ENCODE data around the gene CYTH1. TPM values are rescaled to one million over a fixed set of nuclear protein-coding genes. Genes with fewer than 3 reads are reported as not detected.

CYTH1 gene
- total RNA-seq, 1 experiment from 2014 or later, result 40.3 TPM

DNA sequence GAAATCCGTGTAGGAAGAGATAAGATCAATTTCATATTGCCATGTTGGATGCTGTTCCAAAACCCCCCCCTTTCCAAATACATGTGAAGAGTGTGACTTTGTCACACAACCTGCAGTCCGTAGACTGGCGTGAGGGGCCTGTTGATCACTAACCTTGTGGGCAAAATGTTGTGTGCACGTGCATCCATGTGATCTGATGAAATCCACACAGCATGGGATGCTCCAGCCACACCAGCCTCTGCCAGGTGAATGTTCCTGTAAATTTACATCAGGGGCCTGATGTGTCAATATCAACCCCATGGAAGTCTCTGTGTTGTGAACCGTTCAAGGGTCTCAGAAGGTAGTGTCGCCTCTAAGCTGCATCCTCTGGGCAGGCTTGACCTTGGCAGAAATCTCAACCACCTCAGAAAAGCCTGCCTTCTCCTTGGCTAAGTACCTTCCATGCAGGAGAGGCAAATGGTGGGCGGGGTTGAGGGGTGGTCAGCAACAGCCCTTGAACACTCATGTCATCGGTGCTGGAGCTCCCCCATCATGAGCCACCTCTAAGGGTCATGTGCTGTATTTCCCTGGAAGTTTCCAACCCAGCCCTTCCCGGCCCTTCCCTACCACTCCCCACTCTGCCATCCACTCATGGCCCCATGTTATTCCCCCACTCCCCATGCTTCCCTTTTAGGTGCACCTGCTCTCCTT, 126.7 kb downstream of the CYTH1 start:
- no peak for TF ChIP-seq EZH2 (IDR thresholded peaks at IDR 0.05; ENCODE audit: low read depth)
- TF ChIP-seq, protein P1, sequence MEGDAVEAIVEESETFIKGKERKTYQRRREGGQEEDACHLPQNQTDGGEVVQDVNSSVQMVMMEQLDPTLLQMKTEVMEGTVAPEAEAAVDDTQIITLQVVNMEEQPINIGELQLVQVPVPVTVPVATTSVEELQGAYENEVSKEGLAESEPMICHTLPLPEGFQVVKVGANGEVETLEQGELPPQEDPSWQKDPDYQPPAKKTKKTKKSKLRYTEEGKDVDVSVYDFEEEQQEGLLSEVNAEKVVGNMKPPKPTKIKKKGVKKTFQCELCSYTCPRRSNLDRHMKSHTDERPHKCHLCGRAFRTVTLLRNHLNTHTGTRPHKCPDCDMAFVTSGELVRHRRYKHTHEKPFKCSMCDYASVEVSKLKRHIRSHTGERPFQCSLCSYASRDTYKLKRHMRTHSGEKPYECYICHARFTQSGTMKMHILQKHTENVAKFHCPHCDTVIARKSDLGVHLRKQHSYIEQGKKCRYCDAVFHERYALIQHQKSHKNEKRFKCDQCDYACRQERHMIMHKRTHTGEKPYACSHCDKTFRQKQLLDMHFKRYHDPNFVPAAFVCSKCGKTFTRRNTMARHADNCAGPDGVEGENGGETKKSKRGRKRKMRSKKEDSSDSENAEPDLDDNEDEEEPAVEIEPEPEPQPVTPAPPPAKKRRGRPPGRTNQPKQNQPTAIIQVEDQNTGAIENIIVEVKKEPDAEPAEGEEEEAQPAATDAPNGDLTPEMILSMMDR (conservative IDR thresholded peaks at IDR 0.05), result no peak
- BruUV-seq (replicated peaks), result no TSS peak
- Histone ChIP-seq H3K36me3 (ENCODE audit: low read depth) (no peaks in the 10 kb centered on the region), H3K27ac (no peak overlapping the region), H3K4me2 (no peak overlapping the region), H4K20me1 (ENCODE audit: insufficient read depth) (no peaks in the 10 kb centered on the region), H3K4me1 (replicated peaks; ENCODE audit: insufficient read depth) (no peaks in the 10 kb centered on the region), H3K4me3 (no peak overlapping the region), H3K79me2 (ENCODE audit: low read depth) (no peaks in the 10 kb centered on the region), H2AFZ (no peak overlapping the region), H3K27me3 (ENCODE audit: insufficient read depth, low read depth) (no peaks in the 10 kb centered on the region), H3F3A (ENCODE audit: insufficient read depth, low read depth) (no peaks in the 10 kb centered on the region), H3K9me3 (ENCODE audit: insufficient read depth, low read depth) (no peaks in the 10 kb centered on the region), H3K9me2 (ENCODE audit: insufficient read depth) (no peaks in the 10 kb centered on the region)
- ChIA-PET POLR2A (ENCODE audit: unreplicated experiment) (no interaction called here), CTCF (no interaction called here)
- intact Hi-C loops (cut with micrococcal nuclease; ENCODE audit: unreplicated experiment), result no loop called here
- DNase-seq, result no peak

DNA sequence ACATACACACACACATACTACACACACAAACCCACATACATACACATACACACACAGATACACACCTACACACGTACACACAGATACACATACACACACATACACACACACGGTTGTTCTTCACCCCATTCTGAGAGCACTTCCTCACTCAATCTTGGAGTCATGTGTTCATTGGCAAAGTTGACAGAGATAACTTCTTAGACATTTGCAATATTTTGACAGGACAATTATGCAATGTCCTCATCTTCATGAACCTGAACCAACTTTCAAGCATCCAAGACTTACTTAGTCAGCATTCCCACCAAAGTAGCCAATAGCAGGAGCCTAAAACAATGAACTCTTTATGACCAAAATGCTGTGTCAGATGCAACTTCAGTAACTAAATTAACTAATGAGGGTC, 127.7 kb downstream of the CYTH1 start:
- CTCF ChIA-PET, result no interaction called here
- no peak overlapping the region for H3K4me3 ChIP-seq

DNA sequence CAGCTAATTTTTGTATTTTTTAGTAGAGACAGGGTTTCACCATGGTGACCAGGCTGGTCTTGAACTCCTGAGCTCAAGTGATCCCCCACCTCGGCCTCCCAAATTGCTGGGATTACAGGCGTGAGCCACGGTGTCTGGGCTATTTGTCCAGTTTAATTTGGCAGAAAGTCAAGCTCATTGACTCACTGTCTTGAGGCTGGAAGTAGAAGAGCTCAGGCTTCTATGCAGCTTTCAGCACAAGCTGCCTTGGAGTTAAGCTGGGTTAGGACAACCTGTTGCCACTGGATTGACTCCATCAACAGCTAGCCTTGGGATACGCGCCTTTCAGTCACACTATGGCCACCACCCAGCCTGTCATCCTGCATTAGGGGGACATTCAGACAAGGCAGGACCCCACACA, 128.7 kb downstream of the CYTH1 start:
- H2AFZ ChIP-seq, result no peak overlapping the region
- H4K20me1 ChIP-seq (ENCODE audit: insufficient read depth), result no peaks in the 10 kb centered on the region
- H3K9me3 ChIP-seq (ENCODE audit: insufficient read depth, low read depth), result no peaks in the 10 kb centered on the region
- no peak overlapping the region for H3K27ac ChIP-seq
- TF ChIP-seq, protein P1 (conservative IDR thresholded peaks at IDR 0.05), result no peak
- no peak for TF ChIP-seq EZH2 (IDR thresholded peaks at IDR 0.05; ENCODE audit: low read depth)
- intact Hi-C loops (cut with micrococcal nuclease; ENCODE audit: unreplicated experiment), result no loop called here
- no peak for DNase-seq
- no peaks in the 10 kb centered on the region for H3K27me3 ChIP-seq (ENCODE audit: insufficient read depth, low read depth)
- H3K4me1 ChIP-seq (replicated peaks; ENCODE audit: insufficient read depth), result no peaks in the 10 kb centered on the region
- ChIA-PET POLR2A (ENCODE audit: unreplicated experiment) (no interaction called here), CTCF (no interaction called here)
- H3K9me2 ChIP-seq (ENCODE audit: insufficient read depth), result no peaks in the 10 kb centered on the region
- no peaks in the 10 kb centered on the region for H3F3A ChIP-seq (ENCODE audit: insufficient read depth, low read depth)
- no peaks in the 10 kb centered on the region for H3K79me2 ChIP-seq (ENCODE audit: low read depth)
- no TSS peak for BruUV-seq (replicated peaks)
- no peak overlapping the region for H3K4me3 ChIP-seq
- no peak overlapping the region for H3K4me2 ChIP-seq
- H3K36me3 ChIP-seq (ENCODE audit: low read depth), result no peaks in the 10 kb centered on the region

More for the DNA sequence above, 127.7 kb downstream of the CYTH1 start:
- H2AFZ ChIP-seq, result no peak overlapping the region
- H3K4me2 ChIP-seq, result no peak overlapping the region
- no peaks in the 10 kb centered on the region for H4K20me1 ChIP-seq (ENCODE audit: insufficient read depth)
- POLR2A ChIA-PET (ENCODE audit: unreplicated experiment), result no interaction called here
- no peak for DNase-seq
- H3K4me1 ChIP-seq (replicated peaks; ENCODE audit: insufficient read depth), result no peaks in the 10 kb centered on the region
- no TSS peak for BruUV-seq (replicated peaks)
- H3K79me2 ChIP-seq (ENCODE audit: low read depth), result no peaks in the 10 kb centered on the region
- no peaks in the 10 kb centered on the region for H3K9me2 ChIP-seq (ENCODE audit: insufficient read depth)
- TF ChIP-seq, protein P1 (conservative IDR thresholded peaks at IDR 0.05), result no peak
- no peak for TF ChIP-seq EZH2 (IDR thresholded peaks at IDR 0.05; ENCODE audit: low read depth)
- H3K27me3 ChIP-seq (ENCODE audit: insufficient read depth, low read depth), result no peaks in the 10 kb centered on the region
- no peaks in the 10 kb centered on the region for H3K9me3 ChIP-seq (ENCODE audit: insufficient read depth, low read depth)
- intact Hi-C loops (cut with micrococcal nuclease; ENCODE audit: unreplicated experiment), result no loop called here
- H3K36me3 ChIP-seq (ENCODE audit: low read depth), result no peaks in the 10 kb centered on the region
- no peak overlapping the region for H3K27ac ChIP-seq
- H3F3A ChIP-seq (ENCODE audit: insufficient read depth, low read depth), result no peaks in the 10 kb centered on the region
